Measurements from ENCODE around the gene LTB.
A peak's percentile ranks its signal among the peaks of the same experiment; 100 is the strongest.
"Not testable (repeated sequence)": the region's sequence is repeated elsewhere in the genome, so short reads cannot be mapped to it uniquely, and the experiment has no call there.

LTB gene

GRCh38 chr6:31607317-31607716 lies 25.1 kb upstream of the LTB start:
- no peak for DNase-seq

GRCh38 chr6:31597006-31597405 lies 14.8 kb upstream of the LTB start:
- peak; percentile 67 for DNase-seq

GRCh38 chr6:31592396-31592771 lies 10.2 kb upstream of the LTB start:
- DNase-seq = no peak

GRCh38 chr6:31590691-31591090 lies 8.5 kb upstream of the LTB start:
- DNase-seq = not testable (repeated sequence)

- no peak for DNase-seq
These were observed 6.8 kb upstream of the LTB start for GRCh38 chr6:31588871-31589650.

GRCh38 chr6:31587791-31588777 lies 5.9 kb upstream of the LTB start:
- peak; percentile 72 for DNase-seq

- DNase-seq = peak; percentile 77
These were observed 4.5 kb upstream of the LTB start for GRCh38 chr6:31586599-31587281.

GRCh38 chr6:31586008-31586407 lies 3.8 kb upstream of the LTB start, which contains the start of gene LST1:
TSS of gene LST1 (plus strand) at chr6:31586277. CDS start at chr6:31587300, 1,023 bp downstream.
- DNase-seq = peak; percentile 66

GRCh38 chr6:31585491-31585890 lies 3.3 kb upstream of the LTB start:
- DNase-seq = peak; percentile 75

- peak; percentile 80 for DNase-seq
These were observed 592 bp downstream of the LTB start for GRCh38 chr6:31581434-31582229.

GRCh38 chr6:31580807-31581433 lies 1.3 kb downstream of the LTB start:
- DNase-seq = peak; percentile 97

- DNase-seq = peak; percentile 74
These were observed 1.8 kb downstream of the LTB start for GRCh38 chr6:31580438-31580740.

GRCh38 chr6:31579546-31580437 lies 2.4 kb downstream of the LTB start:
- DNase-seq = peak; percentile 82

GRCh38 chr6:31579119-31579505 lies 3.1 kb downstream of the LTB start:
- no peak for DNase-seq

- peak; percentile 75 for DNase-seq
These were observed 3.8 kb downstream of the LTB start for GRCh38 chr6:31578184-31579118.

- no peak for DNase-seq
These were observed 4.7 kb downstream of the LTB start for GRCh38 chr6:31577579-31577966.

GRCh38 chr6:31576897-31577578 lies 5.2 kb downstream of the LTB start:
- peak; percentile 79 for DNase-seq

- no peak for DNase-seq
These were observed 6.1 kb downstream of the LTB start for GRCh38 chr6:31575952-31576685.

Measured in activated CD8-positive, alpha-beta memory T cell treated with anti-CD3 and anti-CD28 coated beads for 24 hours (primary cell).